Epidermal melanocyte (primary cell): ENCODE measurements around the gene KIF9.
A peak's percentile ranks its signal among the peaks of the same experiment; 100 is the strongest.
"Not testable (repeated sequence)": the region's sequence is repeated elsewhere in the genome, so short reads cannot be mapped to it uniquely, and the experiment has no call there.

ENCODE experiments used
- DNase-seq: peaks from one replicate; pipeline ENCODE4 v3.0.0; 2011; ENCODE audit warnings: low spot score; ENCODE audit not compliant: insufficient read length

The KIF9 gene

GRCh38 chr3:47282424-47283192 is at the start of gene KIF9, which contains the start of gene KLHL18:
KIF9 (minus strand) TSS chr3:47282799; CDS start chr3:47277374, 5,425 bp downstream.
KLHL18 (plus strand) TSS chr3:47282944; CDS start chr3:47282966, 22 bp downstream.
- DNase-seq: peak; percentile 91

- DNase-seq: peak; percentile 80
Observed at GRCh38 chr3:47324278-47324865, 41.8 kb upstream of the KIF9 start.

GRCh38 chr3:47323431-47324277 is 41.1 kb upstream of the KIF9 start:
- DNase-seq: no peak

GRCh38 chr3:47319956-47320355 is 37.4 kb upstream of the KIF9 start:
- DNase-seq: no peak

- DNase-seq: no peak
Observed at GRCh38 chr3:47318916-47319315, 36.3 kb upstream of the KIF9 start.

- not testable (repeated sequence) for DNase-seq
Observed at GRCh38 chr3:47316151-47316550, 33.6 kb upstream of the KIF9 start.

GRCh38 chr3:47315069-47315647 is 32.6 kb upstream of the KIF9 start:
- peak; percentile 26 for DNase-seq

GRCh38 chr3:47314056-47314764 is 31.6 kb upstream of the KIF9 start:
- DNase-seq: no peak

GRCh38 chr3:47313341-47314055 is 30.9 kb upstream of the KIF9 start:
- DNase-seq: no peak

- no peak for DNase-seq
Observed at GRCh38 chr3:47310391-47310790, 27.8 kb upstream of the KIF9 start.

- DNase-seq: not testable (repeated sequence)
Observed at GRCh38 chr3:47309231-47309630, 26.6 kb upstream of the KIF9 start.

GRCh38 chr3:47306022-47306421 is 23.4 kb upstream of the KIF9 start:
- no peak for DNase-seq

GRCh38 chr3:47301456-47301855 is 18.9 kb upstream of the KIF9 start:
- no peak for DNase-seq

- DNase-seq: no peak
Observed at GRCh38 chr3:47299381-47300318, 17.1 kb upstream of the KIF9 start.

- no peak for DNase-seq
Observed at GRCh38 chr3:47298439-47298838, 15.8 kb upstream of the KIF9 start.

GRCh38 chr3:47296562-47297302 is 14.1 kb upstream of the KIF9 start:
- no peak for DNase-seq

- DNase-seq: no peak
Observed at GRCh38 chr3:47295976-47296375, 13.4 kb upstream of the KIF9 start.

GRCh38 chr3:47295322-47295721 is 12.7 kb upstream of the KIF9 start:
- DNase-seq: no peak

- DNase-seq: no peak
Observed at GRCh38 chr3:47294392-47294791, 11.8 kb upstream of the KIF9 start.
